MCF 10A (cell line): ENCODE results near the gene CEBPZOS. TPM values are rescaled to one million over a fixed set of nuclear protein-coding genes. Genes with fewer than 3 reads are reported as not detected.

ENCODE experiments used
- Bru-seq: library from RNA; stranded (reverse); fragments of 400-500 nt; gene quantifications from one replicate; lab custom pipeline; 2021; lab: Mats Ljungman, UMichigan
- BruChase-seq, 2 experiments: library from RNA; stranded (reverse); fragments of 400-500 nt; gene quantifications; one replicate each; lab custom pipeline; 2021; lab: Mats Ljungman, UMichigan
- BruUV-seq: library from RNA; stranded (reverse); fragments of 400-500 nt; replicated peaks from 2 replicates; lab custom pipeline; 2021; lab: Mats Ljungman, UMichigan
- CTCF ChIA-PET: fragments of 300-600 bp; sonication (Branson Sonifier 250); formaldehyde crosslinking; extraction: SDS; loops from one replicate; lab custom pipeline; 2021; ENCODE audit warnings: antibody characterized with exemption, inconsistent platforms; lab: Yijun Ruan, JAX
- POLR2A ChIA-PET: fragments of 300-600, 350-650 bp; sonication (Branson Sonifier 250); formaldehyde crosslinking; extraction: SDS; loops from one replicate; lab custom pipeline; 2020; ENCODE audit warnings: antibody characterized with exemption, inconsistent platforms; lab: Yijun Ruan, JAX
- DNase-seq: peaks from one replicate; pipeline ENCODE4 v3.0.0-alpha.2; 2018; ENCODE audit not compliant: unreplicated experiment
- H3K27ac Mint-ChIP-seq: one replicate; pipeline ENCODE4 v1.8.0; 2022; ENCODE audit warnings: mild to moderate bottlenecking, low read depth, mixed read lengths; ENCODE audit not compliant: unreplicated experiment
- H3K27me3 Mint-ChIP-seq: one replicate; pipeline ENCODE4 v1.8.0; 2022; ENCODE audit warnings: mixed read lengths; ENCODE audit not compliant: insufficient read depth, unreplicated experiment
- H3K36me3 Mint-ChIP-seq: one replicate; pipeline ENCODE4 v1.8.0; 2022; ENCODE audit warnings: mild to moderate bottlenecking, moderate library complexity, mixed read lengths; ENCODE audit not compliant: insufficient read depth, unreplicated experiment
- H3K4me1 Mint-ChIP-seq: one replicate; pipeline ENCODE4 v1.8.0; 2022; ENCODE audit warnings: mixed read lengths; ENCODE audit not compliant: insufficient read depth, unreplicated experiment
- H3K4me3 Mint-ChIP-seq: one replicate; pipeline ENCODE4 v1.8.0; 2022; ENCODE audit warnings: mild to moderate bottlenecking, moderate library complexity, mixed read lengths; ENCODE audit not compliant: unreplicated experiment
- H3K9me3 Mint-ChIP-seq: one replicate; pipeline ENCODE4 v1.8.0; 2022; ENCODE audit warnings: mixed read lengths; ENCODE audit not compliant: unreplicated experiment
- intact Hi-C: fragments of 100-400 bp; cut with micrococcal nuclease; formaldehyde crosslinking; loops from 2 replicates; pipeline ENCODE4 v1.14.1; 2022
- long read RNA-seq: library from polyadenylated mRNA; stranded (forward); transcript quantifications from one replicate; pipeline ENCODE4 v2.0.0, GENCODE V29; 2022
- total RNA-seq: library from RNA; stranded (reverse); gene quantifications from 2 replicates; pipeline ENCODE4 v1.2.3, GENCODE V29; 2022
- TF ChIP-seq, protein P1 (sequence below): fragments of 200-600 bp; IDR thresholded peaks from one replicate; pipeline ENCODE4 v1.8.0; 2022; ENCODE audit warnings: antibody characterized with exemption, mild to moderate bottlenecking; ENCODE audit not compliant: unreplicated experiment

Gene CEBPZOS
- total RNA-seq (38.5 and 64.5 TPM in 2 replicates), Bru-seq, nascent RNA (percentile 87 among the genes with signal in this experiment), BruChase-seq, experiment 1, labeled RNA remaining after a 6-hour chase (percentile 95 among the genes with signal in this experiment), BruChase-seq, experiment 2, labeled RNA remaining after a 2-hour chase (percentile 91 among the genes with signal in this experiment)
- long read RNA-seq, transcript CEBPZOS-204 (5 exons, 3,158 nt): major isoform, 17 of 60 reads
- long read RNA-seq, partial matches to known transcripts: 28 of 60 reads
- long read RNA-seq, other reads (novel, unspliced or antisense): 9 of 60 reads

GRCh38 chr2:37196320-37197195 is at the start of gene CEBPZOS:
Gene CEBPZOS, plus strand, starts transcription at chr2:37196496. Its CDS starts 3,209 bp downstream, at chr2:37199705.
- Mint-ChIP-seq H3K36me3 (peaks cover 25% of the 10 kb centered on the region), H3K4me1 (peaks cover 6% of the 10 kb centered on the region), H3K27ac (peak within 1 kb of the TSS; percentile 87), H3K9me3 (no peaks in the 10 kb centered on the region), H3K4me3 (peak within 1 kb of the TSS; percentile 85), H3K27me3 (no peaks in the 10 kb centered on the region)
- BruUV-seq: no TSS peak
- intact Hi-C loops: no loop called here
- TF ChIP-seq, protein P1, sequence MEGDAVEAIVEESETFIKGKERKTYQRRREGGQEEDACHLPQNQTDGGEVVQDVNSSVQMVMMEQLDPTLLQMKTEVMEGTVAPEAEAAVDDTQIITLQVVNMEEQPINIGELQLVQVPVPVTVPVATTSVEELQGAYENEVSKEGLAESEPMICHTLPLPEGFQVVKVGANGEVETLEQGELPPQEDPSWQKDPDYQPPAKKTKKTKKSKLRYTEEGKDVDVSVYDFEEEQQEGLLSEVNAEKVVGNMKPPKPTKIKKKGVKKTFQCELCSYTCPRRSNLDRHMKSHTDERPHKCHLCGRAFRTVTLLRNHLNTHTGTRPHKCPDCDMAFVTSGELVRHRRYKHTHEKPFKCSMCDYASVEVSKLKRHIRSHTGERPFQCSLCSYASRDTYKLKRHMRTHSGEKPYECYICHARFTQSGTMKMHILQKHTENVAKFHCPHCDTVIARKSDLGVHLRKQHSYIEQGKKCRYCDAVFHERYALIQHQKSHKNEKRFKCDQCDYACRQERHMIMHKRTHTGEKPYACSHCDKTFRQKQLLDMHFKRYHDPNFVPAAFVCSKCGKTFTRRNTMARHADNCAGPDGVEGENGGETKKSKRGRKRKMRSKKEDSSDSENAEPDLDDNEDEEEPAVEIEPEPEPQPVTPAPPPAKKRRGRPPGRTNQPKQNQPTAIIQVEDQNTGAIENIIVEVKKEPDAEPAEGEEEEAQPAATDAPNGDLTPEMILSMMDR: no peak
- ChIA-PET POLR2A (interaction anchor here (0.8 to 1.7 kb wide), 14 partner anchors 10 to 127 kb away, joined by 3 to 13 read pairs (median 3); partner anchors contain the start of genes CEBPZ, EIF2AK2 and NDUFAF7), CTCF (interaction anchor here (0.5 to 1.5 kb wide), 8 partner anchors 12 to 658 kb away, joined by 3 to 8 read pairs (median 3); partner anchors contain the start of genes CEBPZ and NDUFAF7)
- peak; percentile 84 for DNase-seq

GRCh38 chr2:37148325-37148724 is 48.0 kb upstream of the CEBPZOS start:
- ChIA-PET POLR2A (interaction anchor here (1.2 kb wide), 1 partner anchor 8 kb away, joined by 4 read pairs; no protein-coding TSS in a partner anchor), CTCF (interaction anchor here (1.2 kb wide), 1 partner anchor 71 kb away, joined by 3 read pairs; no protein-coding TSS in a partner anchor)
- H3K27me3 Mint-ChIP-seq: no peaks in the 10 kb centered on the region
- H3K36me3 Mint-ChIP-seq: peaks cover 72% of the 10 kb centered on the region
- H3K9me3 Mint-ChIP-seq: peaks cover 8% of the 10 kb centered on the region
- H3K4me1 Mint-ChIP-seq: peaks cover 7% of the 10 kb centered on the region
- BruUV-seq: no TSS peak
- H3K4me3 Mint-ChIP-seq: no peak overlapping the region
- TF ChIP-seq, protein P1: no peak
- intact Hi-C loops: no loop called here
- DNase-seq: no peak
- no peak overlapping the region for H3K27ac Mint-ChIP-seq

DNA sequence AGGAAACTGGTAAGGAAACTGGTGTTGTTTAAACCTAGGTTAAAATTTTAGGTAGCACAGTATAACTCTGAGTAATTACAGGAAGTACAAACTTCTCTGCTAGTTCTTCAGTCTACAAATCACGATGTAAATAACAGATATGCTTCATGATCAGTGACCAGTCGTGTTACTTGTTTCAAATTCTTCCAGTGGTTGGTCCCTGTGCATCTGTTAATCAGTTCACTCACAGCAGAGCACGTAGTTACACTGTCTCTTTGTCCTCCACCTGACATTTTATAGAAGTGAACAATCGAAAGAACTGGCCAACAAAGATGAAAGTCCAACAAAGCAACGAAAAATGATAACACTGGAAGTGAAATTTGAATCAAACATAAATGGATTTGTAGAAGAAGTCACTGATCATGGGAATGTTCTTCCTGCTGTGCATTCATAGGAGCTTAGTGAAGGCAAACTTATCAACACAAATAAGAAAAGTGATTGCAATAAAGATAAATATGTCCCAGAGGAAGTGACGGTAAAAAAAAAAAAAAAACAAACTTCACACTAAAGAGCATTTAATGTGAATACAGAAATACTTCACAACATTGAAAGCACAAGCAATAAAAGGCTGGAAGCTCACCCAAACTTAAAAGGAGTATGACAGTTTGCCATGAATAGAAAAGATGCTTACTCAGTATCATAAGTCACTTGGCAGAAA is 46.5 kb upstream of the CEBPZOS start:
- ChIA-PET POLR2A (interaction anchor here (1.2 kb wide), 1 partner anchor 9 kb away, joined by 4 read pairs; no protein-coding TSS in a partner anchor), CTCF (interaction anchor here (0.6 kb wide), 1 partner anchor 86 kb away, joined by 5 read pairs; no protein-coding TSS in a partner anchor)
- TF ChIP-seq, protein P1: no peak
- no peak overlapping the region for H3K4me3 Mint-ChIP-seq
- H3K4me1 Mint-ChIP-seq: peaks cover 9% of the 10 kb centered on the region
- peaks cover 57% of the 10 kb centered on the region for H3K36me3 Mint-ChIP-seq
- H3K27me3 Mint-ChIP-seq: no peaks in the 10 kb centered on the region
- intact Hi-C loops: no loop called here
- no peak overlapping the region for H3K27ac Mint-ChIP-seq
- peaks cover 9% of the 10 kb centered on the region for H3K9me3 Mint-ChIP-seq
- DNase-seq: no peak
- BruUV-seq: no TSS peak
